Measurements from ENCODE around the gene LARP1.
"Not testable (repeated sequence)": the region's sequence is repeated elsewhere in the genome, so short reads cannot be mapped to it uniquely, and the experiment has no call there.

DNA sequence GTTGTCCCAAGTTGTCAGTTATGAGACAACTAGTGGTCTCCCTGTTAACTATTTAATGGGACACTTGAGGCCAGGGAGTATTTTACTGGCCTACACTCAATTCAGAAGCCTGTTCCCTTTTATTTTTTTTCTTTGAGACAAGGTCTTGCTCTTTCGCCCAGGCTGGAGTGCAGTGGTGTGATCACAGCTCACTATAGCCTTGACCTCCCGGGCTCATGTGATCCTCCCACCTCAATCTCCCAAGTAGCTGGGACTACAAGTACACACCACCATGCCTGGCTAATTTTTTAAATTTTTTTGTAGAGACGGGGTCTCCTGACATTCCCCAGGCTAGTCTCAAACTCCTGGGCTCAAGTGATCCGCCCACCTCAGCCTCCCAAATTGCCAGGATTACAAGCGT, 67.7 kb downstream of the LARP1 start:
- TF ChIP-seq, protein P1, sequence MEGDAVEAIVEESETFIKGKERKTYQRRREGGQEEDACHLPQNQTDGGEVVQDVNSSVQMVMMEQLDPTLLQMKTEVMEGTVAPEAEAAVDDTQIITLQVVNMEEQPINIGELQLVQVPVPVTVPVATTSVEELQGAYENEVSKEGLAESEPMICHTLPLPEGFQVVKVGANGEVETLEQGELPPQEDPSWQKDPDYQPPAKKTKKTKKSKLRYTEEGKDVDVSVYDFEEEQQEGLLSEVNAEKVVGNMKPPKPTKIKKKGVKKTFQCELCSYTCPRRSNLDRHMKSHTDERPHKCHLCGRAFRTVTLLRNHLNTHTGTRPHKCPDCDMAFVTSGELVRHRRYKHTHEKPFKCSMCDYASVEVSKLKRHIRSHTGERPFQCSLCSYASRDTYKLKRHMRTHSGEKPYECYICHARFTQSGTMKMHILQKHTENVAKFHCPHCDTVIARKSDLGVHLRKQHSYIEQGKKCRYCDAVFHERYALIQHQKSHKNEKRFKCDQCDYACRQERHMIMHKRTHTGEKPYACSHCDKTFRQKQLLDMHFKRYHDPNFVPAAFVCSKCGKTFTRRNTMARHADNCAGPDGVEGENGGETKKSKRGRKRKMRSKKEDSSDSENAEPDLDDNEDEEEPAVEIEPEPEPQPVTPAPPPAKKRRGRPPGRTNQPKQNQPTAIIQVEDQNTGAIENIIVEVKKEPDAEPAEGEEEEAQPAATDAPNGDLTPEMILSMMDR (optimal IDR thresholded peaks at IDR 0.05 in 1 of 3, IDR thresholded peaks at IDR 0.05 in 1 of 3, conservative IDR thresholded peaks at IDR 0.05 in 1 of 3; ENCODE audit: extremely low read depth in 1 of 3, insufficient read depth in 2 of 3, low read length in 3 of 3): not testable (repeated sequence)
- TF ChIP-seq EZH2 (IDR thresholded peaks at IDR 0.05; ENCODE audit: low read length): not testable (repeated sequence)
